Measurements from ENCODE around the gene CAMK4. TPM values are rescaled to one million over a fixed set of nuclear protein-coding genes. Genes with fewer than 3 reads are reported as not detected.

CAMK4 gene
- total RNA-seq, 4 donors from 2014 or later: 0.75 to 5.6 (median 4.7) TPM

GRCh38 chr5:111472579-111472978, 248.4 kb downstream of the CAMK4 start:
- 64 to 72% methylated on average over 3 of the region's 3 CpGs for WGBS, 2 donors (ENCODE audit: low coverage in 1 of 2)
- H3K9me3 ChIP-seq: no peaks in the 10 kb centered on the region
- TF ChIP-seq POLR2AphosphoS5 (IDR thresholded peaks at IDR 0.05): no peak
- no peak for TF ChIP-seq CTCF (IDR thresholded peaks at IDR 0.05)
- no peak for TF ChIP-seq EP300 (IDR thresholded peaks at IDR 0.05; ENCODE audit: low read depth)
- TF ChIP-seq POLR2A (IDR thresholded peaks at IDR 0.05): no peak
- no peaks in the 10 kb centered on the region for H3K4me1 ChIP-seq
- no peaks in the 10 kb centered on the region for H3K36me3 ChIP-seq
- H3K27me3 ChIP-seq: no peaks in the 10 kb centered on the region
- no peak overlapping the region for H3K4me3 ChIP-seq
- no peak overlapping the region for H3K27ac ChIP-seq
- intact Hi-C loops (cut with DNase I; ENCODE audit: low total_unique reads): no loop called here
- no peak for DNase-seq
- in situ Hi-C loops (cut with MboI; ENCODE audit: low pct_ligation_motif_present in 1 of 4, low pct_unique_long_range_greater_than_20kb in 1 of 4, low sequenced_read_pairs in 3 of 4): no loop called here

- Histone ChIP-seq H3K36me3 (no peaks in the 10 kb centered on the region), H3K9me3 (no peaks in the 10 kb centered on the region), H3K27ac (no peak overlapping the region), H3K4me3 (no peak overlapping the region), H3K27me3 (no peaks in the 10 kb centered on the region), H3K4me1 (no peaks in the 10 kb centered on the region)
- WGBS, 2 donors (ENCODE audit: low coverage in 1 of 2): 79 to 93% methylated on average over 1 of the region's 1 CpG
- DNase-seq: no peak
- in situ Hi-C loops (cut with MboI; ENCODE audit: low pct_ligation_motif_present in 1 of 4, low pct_unique_long_range_greater_than_20kb in 1 of 4, low sequenced_read_pairs in 3 of 4) (no loop called here), intact Hi-C loops (cut with DNase I; ENCODE audit: low total_unique reads) (no loop called here)
- TF ChIP-seq CTCF (IDR thresholded peaks at IDR 0.05): no peak
Observed at GRCh38 chr5:111478266-111478665, 254.1 kb downstream of the CAMK4 start.

GRCh38 chr5:111478898-111479297, 254.7 kb downstream of the CAMK4 start:
- 98 to 100% methylated on average over 2 of the region's 2 CpGs for WGBS, 2 donors (ENCODE audit: low coverage in 1 of 2)
- Histone ChIP-seq H3K27me3 (no peaks in the 10 kb centered on the region), H3K9me3 (no peaks in the 10 kb centered on the region), H3K36me3 (no peaks in the 10 kb centered on the region), H3K27ac (no peak overlapping the region), H3K4me1 (no peaks in the 10 kb centered on the region), H3K4me3 (no peak overlapping the region)
- no peak for DNase-seq
- in situ Hi-C loops (cut with MboI; ENCODE audit: low pct_ligation_motif_present in 1 of 4, low pct_unique_long_range_greater_than_20kb in 1 of 4, low sequenced_read_pairs in 3 of 4) (no loop called here), intact Hi-C loops (cut with DNase I; ENCODE audit: low total_unique reads) (no loop called here)
- TF ChIP-seq POLR2A (IDR thresholded peaks at IDR 0.05): no peak
- TF ChIP-seq CTCF (IDR thresholded peaks at IDR 0.05): no peak
- TF ChIP-seq EP300 (IDR thresholded peaks at IDR 0.05; ENCODE audit: low read depth): no peak
- no peak for TF ChIP-seq POLR2AphosphoS5 (IDR thresholded peaks at IDR 0.05)

- in situ Hi-C loops (cut with MboI; ENCODE audit: low pct_ligation_motif_present in 1 of 4, low pct_unique_long_range_greater_than_20kb in 1 of 4, low sequenced_read_pairs in 3 of 4) (no loop called here), intact Hi-C loops (cut with DNase I; ENCODE audit: low total_unique reads) (no loop called here)
- TF ChIP-seq POLR2AphosphoS5 (IDR thresholded peaks at IDR 0.05) (no peak), CTCF (IDR thresholded peaks at IDR 0.05) (no peak), POLR2A (IDR thresholded peaks at IDR 0.05) (no peak), EP300 (IDR thresholded peaks at IDR 0.05; ENCODE audit: low read depth) (no peak)
- no peak overlapping the region for H3K4me3 ChIP-seq
- 65 to 72% methylated on average over 2 to 4 of the region's 4 CpGs for WGBS, 2 donors (ENCODE audit: low coverage in 1 of 2)
- no peak for DNase-seq
- H3K9me3 ChIP-seq: no peaks in the 10 kb centered on the region
- no peaks in the 10 kb centered on the region for H3K36me3 ChIP-seq
- H3K27me3 ChIP-seq: no peaks in the 10 kb centered on the region
- no peak overlapping the region for H3K27ac ChIP-seq
- no peaks in the 10 kb centered on the region for H3K4me1 ChIP-seq
Observed at GRCh38 chr5:111480346-111480745, 256.2 kb downstream of the CAMK4 start.

All from transverse colon (tissue), 4 donors.